Mucosa of gallbladder (tissue), 1 donor: Measurements from ENCODE around the gene CCDC85C. TPM values are rescaled to one million over a fixed set of nuclear protein-coding genes. Genes with fewer than 3 reads are reported as not detected.

Experiments
- DNase-seq: peaks from one replicate; pipeline ENCODE4 v3.0.0-alpha.2; 2020; ENCODE audit warnings: low spot score
- total RNA-seq: library from RNA; stranded (reverse); gene quantifications from one replicate; pipeline ENCODE4 v1.2.1, GENCODE V29; 2021
- donor health status: DM: no; HTN: no; CAD: no.

The CCDC85C gene
- total RNA-seq, 1 donor from 2014 or later, result 41.3 TPM

DNA sequence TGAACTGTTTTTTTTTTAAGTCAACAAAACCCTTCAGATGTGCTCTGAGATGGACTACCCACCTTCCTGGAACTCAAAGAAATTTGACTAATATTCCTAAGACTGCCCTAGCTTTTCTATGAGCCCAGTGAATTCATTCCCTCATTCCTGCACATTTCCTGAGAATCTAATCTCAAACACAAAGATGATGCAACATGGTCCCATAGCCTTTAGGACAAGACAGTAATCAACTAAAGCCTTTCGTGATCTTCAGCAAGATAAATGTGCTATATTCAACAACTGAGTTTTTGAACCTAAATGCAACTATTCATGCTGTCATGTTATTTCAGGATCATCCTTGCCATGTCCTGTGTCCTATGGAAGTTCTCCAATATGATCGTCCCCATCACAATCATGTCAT lies 128.3 kb downstream of the CCDC85C start:
- no peak for DNase-seq

DNA sequence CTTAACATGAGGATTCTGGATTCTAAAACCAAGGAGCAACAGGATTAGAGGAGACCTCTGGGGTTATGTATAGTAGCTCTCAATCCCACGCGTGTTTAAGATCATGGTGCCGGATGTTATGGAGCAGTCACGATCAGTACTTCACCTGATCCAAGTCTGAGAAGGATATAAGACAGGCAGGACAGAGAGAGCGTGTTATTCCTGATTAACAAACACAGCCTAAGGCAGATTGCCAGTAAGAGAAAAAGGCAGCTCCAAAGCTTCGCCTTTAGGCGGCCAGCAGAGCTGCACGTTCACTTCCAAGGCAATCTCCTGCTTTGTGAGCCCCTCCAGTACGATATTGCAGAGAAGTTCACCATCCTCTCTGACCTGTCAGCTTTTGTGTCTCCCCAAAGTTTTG lies 128.8 kb downstream of the CCDC85C start:
- DNase-seq, result no peak

DNA sequence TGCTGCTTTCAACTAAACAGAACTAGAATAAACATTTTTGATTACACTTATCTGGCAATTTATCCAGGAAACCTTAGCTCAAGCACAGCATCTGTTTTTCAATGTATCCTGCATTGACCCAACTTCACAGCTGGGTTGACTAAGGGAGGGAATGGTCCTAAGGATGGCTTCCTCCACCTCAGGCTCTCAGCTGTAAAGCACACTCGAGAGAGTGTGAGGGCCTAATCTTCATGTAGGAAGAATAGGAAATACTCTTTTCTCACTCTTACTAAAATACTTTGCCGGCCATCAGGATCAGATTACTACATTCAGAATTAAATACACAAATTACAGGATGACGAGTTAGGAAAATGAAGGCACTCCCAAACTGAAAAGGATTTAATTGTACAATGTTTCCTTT lies 130.5 kb downstream of the CCDC85C start:
- DNase-seq, result no peak

GRCh38 chr14:99472937-99473336 lies 131.1 kb downstream of the CCDC85C start:
- no peak for DNase-seq

DNA sequence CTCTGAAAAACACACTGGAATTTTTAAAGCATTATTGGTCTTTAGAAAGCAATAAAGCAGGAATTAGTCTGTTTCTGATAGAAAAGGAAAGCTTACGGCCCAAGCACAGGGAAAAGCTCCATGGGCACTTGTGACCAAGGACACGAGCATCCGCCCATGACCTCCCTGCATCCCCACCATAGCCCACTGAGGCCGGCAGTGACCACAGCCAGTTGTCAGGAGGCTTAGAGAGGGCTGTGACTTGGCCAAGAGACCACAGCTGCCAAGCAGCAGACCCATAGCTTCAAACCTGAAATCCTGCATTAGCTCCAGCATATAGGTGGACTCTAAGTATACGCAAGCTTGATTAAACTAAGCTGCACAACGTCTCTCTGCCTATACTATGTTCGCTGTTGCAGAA lies 132.3 kb downstream of the CCDC85C start:
- no peak for DNase-seq

DNA sequence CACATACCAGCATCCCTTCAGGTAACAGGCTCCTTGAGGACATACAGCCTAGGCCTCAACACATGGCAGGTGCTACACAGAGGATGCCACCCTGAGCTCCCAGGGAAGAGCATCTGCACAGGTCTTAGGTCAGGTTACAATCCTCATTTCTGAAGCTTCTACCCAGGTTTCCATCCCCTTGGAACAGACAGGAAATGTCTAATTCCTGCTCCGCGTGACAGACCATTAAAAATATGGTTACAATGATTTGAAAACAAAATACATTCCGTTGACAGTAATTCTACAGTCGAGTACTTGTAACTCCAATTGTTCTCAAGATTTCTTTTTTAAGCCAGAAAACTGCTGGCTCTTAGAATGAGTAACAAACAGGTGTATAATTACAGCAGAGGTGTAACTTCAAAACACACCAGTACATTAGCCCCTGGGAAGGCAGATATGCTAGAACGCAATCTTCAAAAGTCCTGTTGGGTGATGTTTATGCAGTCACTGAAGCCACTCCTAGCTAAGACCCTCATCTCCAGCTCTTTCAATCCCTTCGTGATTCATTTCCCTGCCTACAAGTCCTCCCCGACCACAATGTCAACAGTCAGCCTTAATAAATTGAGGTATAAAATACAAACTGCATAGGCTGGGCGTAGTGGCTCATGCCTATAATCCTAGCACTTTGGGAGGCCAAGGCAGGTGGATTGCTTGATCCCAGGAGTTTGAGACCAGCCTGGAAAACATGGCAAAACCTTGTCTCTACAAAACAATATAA lies 135.0 kb downstream of the CCDC85C start:
- DNase-seq, result no peak

DNA sequence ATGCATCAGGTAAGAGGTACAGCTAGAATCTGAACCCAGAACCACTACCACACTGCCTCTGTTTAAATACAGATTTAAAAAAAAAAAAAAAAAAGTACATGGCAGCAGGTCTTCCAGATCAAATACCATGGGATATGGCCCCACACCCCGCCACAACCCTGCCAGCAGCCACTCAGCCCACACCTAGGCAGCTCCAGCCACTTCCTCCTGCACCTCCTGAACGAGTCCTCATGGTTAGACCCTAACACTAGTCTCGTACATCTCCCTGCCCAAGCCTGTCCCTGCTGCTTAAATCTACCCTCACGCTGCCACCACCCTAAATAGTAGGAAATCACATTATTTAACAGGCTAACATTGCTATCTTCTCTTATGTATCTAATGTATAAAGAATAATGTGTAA lies 135.9 kb downstream of the CCDC85C start:
- no peak for DNase-seq

- DNase-seq, result no peak
Measured at GRCh38 chr14:99467336-99468078, 136.5 kb downstream of the CCDC85C start.

DNA sequence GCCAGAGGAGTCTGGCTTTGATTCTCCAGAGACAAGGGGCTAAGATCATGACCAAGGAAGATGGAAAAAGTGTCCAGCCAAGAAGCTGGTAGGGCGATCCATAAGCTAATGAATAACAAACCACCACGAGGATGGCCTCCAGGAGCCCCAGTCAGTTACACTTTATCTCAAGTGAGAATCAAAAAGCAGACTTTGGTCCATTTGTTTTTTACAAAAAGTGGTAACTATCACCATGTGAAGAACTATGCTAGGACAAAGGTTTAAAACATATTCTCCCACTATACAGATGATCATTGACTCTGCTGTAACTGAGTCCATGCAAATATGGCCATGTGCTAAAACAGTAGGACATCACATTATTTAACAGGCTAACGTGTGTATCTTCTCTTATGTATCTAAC lies 137.2 kb downstream of the CCDC85C start:
- DNase-seq, result no peak

- no peak for DNase-seq
Measured at GRCh38 chr14:99465288-99465687, 138.7 kb downstream of the CCDC85C start.

GRCh38 chr14:99463974-99464373 lies 140.0 kb downstream of the CCDC85C start:
- no peak for DNase-seq

- DNase-seq, result no peak
Measured at GRCh38 chr14:99462210-99462609, 141.8 kb downstream of the CCDC85C start.

GRCh38 chr14:99461411-99462085 lies 142.5 kb downstream of the CCDC85C start:
- no peak for DNase-seq

GRCh38 chr14:99460793-99461192 lies 143.2 kb downstream of the CCDC85C start:
- DNase-seq, result no peak

DNA sequence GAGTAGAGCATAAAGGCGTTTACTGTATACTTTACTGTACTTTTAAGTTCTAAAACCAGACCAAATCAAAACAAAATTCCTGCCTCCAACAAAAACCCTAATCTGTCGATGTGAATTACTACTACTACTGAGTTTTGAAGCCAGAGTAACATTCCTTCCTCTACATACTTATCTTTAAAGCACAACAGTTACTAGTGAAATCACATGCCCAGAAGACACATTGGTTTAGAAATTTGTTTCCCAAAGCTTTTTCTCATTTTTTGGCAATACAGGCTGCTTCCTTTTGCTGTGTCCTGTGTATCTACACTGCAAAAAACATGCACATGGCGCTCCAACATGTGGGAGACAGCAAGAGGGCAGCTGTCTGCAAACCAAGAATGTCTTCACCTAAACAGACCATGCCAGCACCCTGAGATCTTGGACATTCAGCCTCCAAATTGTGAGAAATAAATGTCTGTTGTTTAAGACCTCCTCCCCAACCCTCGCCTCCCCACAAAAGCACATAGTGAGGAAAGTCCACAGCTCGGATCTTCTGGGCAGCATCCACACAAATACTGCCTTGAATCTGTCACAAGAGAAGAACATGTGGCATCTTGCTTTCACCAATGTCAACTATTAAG lies 144.4 kb downstream of the CCDC85C start:
- no peak for DNase-seq

DNA sequence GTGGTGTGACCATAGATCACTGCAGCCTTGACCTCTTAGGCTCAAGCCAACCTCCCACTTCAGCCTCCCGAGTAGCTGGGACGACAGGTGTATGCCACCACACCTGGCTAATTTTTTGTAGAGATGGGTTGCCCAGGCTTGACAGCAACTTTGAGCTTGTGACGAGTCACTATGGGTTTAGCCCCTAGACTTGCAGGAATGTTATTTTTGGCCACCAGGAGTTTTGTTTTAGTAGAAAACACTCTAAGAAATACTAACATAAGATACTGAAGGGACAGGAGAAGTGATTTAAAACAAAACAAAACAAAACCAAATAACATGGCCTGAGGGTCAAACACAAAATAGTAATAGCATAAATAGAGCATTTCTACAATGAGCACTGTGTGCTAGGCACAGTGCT lies 149.8 kb downstream of the CCDC85C start:
- no peak for DNase-seq

GRCh38 chr14:99452968-99453367 lies 151.0 kb downstream of the CCDC85C start:
- no peak for DNase-seq

- no peak for DNase-seq
Measured at GRCh38 chr14:99451234-99451633, 152.8 kb downstream of the CCDC85C start.

DNA sequence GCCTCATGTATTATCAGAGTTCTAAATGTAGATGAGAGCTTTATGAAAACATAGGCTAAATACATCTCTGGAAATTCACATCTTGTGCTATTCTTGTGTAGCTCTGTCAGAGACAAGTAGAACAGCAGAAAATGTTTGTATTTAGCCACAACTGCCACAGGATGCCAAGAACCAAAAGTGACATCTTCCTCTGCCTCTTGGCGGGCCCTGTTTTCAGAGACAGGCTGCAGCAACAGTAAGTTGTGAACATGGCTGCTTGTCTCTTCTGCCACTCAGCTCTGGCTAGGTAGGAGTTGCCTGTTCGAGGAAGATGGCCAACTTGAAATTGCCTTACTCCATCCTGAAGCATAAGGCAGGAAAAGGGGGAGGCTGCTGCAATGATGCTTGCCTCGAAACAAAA lies 153.7 kb downstream of the CCDC85C start:
- DNase-seq, result no peak
